ENCODE data around the gene BET1L.

The BET1L gene

GRCh38 chr11:208917-209260 lies 1.7 kb upstream of the BET1L start:
- no peak for TF ChIP-seq CTCF (IDR thresholded peaks at IDR 0.05; ENCODE audit: poor library complexity, severe bottlenecking)
- Histone ChIP-seq H3K27me3 (ENCODE audit: insufficient read depth, poor library complexity, severe bottlenecking) (no peaks in the 10 kb centered on the region), H3K27ac (ENCODE audit: poor library complexity, severe bottlenecking) (peak overlapping the region; percentile 95), H3K4me1 (ENCODE audit: insufficient read depth, poor library complexity, severe bottlenecking) (peaks cover 10% of the 10 kb centered on the region), H3K36me3 (ENCODE audit: low read depth) (peaks cover 55% of the 10 kb centered on the region), H3K4me3 (ENCODE audit: severe bottlenecking) (peak overlapping the region; percentile 73), H3K9me3 (ENCODE audit: severe bottlenecking) (no peaks in the 10 kb centered on the region)
- ATAC-seq (ENCODE audit: low read depth): no peak; the same call in 2 of the 3 replicates
- DNase-seq (ENCODE audit: low spot score): no peak

GRCh38 chr11:208181-208916 lies 1.1 kb upstream of the BET1L start:
- ATAC-seq (ENCODE audit: low read depth): peak; percentile 60
- H3K36me3 ChIP-seq (ENCODE audit: low read depth): peaks cover 49% of the 10 kb centered on the region
- H3K27me3 ChIP-seq (ENCODE audit: insufficient read depth, poor library complexity, severe bottlenecking): no peaks in the 10 kb centered on the region
- H3K9me3 ChIP-seq (ENCODE audit: severe bottlenecking): no peaks in the 10 kb centered on the region
- H3K4me1 ChIP-seq (ENCODE audit: insufficient read depth, poor library complexity, severe bottlenecking): peaks cover 10% of the 10 kb centered on the region
- H3K4me3 ChIP-seq (ENCODE audit: severe bottlenecking): peak overlapping the region; percentile 73
- peak overlapping the region; percentile 95 for H3K27ac ChIP-seq (ENCODE audit: poor library complexity, severe bottlenecking)
- TF ChIP-seq CTCF (IDR thresholded peaks at IDR 0.05; ENCODE audit: poor library complexity, severe bottlenecking): no peak
- no peak for DNase-seq (ENCODE audit: low spot score)

DNA sequence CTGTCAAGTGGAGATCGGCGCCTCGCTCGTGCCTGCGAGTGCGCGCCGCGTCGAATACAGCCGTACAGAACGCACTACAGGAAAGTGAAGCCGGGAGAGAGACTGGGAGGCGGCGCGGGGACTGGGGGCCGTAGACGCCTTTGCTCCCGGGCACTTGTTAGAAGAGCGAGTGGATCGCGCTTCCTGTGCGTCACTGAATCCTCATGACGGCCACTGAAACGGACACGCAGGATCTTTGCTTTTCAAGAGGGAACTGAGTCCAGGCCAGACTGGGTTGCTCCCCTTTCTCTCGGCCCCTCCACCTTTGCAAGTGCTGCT lies 623 bp upstream of the BET1L start:
- H3K4me1 ChIP-seq (ENCODE audit: insufficient read depth, poor library complexity, severe bottlenecking): peaks cover 10% of the 10 kb centered on the region
- no peaks in the 10 kb centered on the region for H3K27me3 ChIP-seq (ENCODE audit: insufficient read depth, poor library complexity, severe bottlenecking)
- TF ChIP-seq CTCF (IDR thresholded peaks at IDR 0.05; ENCODE audit: poor library complexity, severe bottlenecking): no peak
- H3K4me3 ChIP-seq (ENCODE audit: severe bottlenecking): peak overlapping the region; percentile 73
- peaks cover 44% of the 10 kb centered on the region for H3K36me3 ChIP-seq (ENCODE audit: low read depth)
- peak; percentile 2 for ATAC-seq (ENCODE audit: low read depth)
- no peak for DNase-seq (ENCODE audit: low spot score)
- H3K9me3 ChIP-seq (ENCODE audit: severe bottlenecking): no peaks in the 10 kb centered on the region
- peak overlapping the region; percentile 95 for H3K27ac ChIP-seq (ENCODE audit: poor library complexity, severe bottlenecking)

DNA sequence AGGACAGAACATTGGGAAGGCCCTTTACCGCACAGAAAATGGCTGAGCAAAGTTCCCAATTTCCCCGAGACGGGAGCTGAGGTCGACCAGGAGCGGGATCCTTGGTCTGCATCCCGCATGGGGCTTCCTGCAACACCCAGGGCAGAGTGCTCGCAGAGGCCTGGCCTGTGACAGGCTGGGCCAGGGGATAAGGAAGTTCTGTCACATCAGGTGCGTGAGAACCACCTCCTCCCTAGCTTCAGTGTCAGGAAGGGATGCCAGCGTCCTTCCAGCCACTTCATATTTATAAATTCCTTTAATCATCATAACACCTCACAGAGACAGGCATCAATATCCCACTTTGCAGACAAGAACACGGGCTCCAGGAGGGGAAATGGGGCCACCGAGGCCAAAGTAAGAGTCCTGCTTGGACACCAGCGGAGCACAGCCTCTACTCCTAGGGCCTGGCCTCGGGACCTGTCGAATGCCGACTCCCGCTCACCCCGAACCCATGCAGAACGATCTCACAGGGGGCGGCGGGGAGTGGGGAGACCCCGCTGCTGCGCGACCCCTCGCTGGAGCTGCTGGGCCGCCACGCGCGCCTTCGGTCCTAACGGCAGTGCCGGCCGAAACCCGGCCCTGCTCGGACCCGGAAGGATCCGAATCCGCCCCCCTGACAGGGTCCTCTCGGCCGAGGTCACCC lies 532 bp downstream of the BET1L start:
- peaks cover 10% of the 10 kb centered on the region for H3K4me1 ChIP-seq (ENCODE audit: insufficient read depth, poor library complexity, severe bottlenecking)
- TF ChIP-seq CTCF (IDR thresholded peaks at IDR 0.05; ENCODE audit: poor library complexity, severe bottlenecking): no peak
- DNase-seq (ENCODE audit: low spot score) (no peak), ATAC-seq (ENCODE audit: low read depth) (peak; percentile 0; the same call in 1 of the 3 replicates)
- peaks cover 32% of the 10 kb centered on the region for H3K36me3 ChIP-seq (ENCODE audit: low read depth)
- H3K9me3 ChIP-seq (ENCODE audit: severe bottlenecking): no peaks in the 10 kb centered on the region
- no peaks in the 10 kb centered on the region for H3K27me3 ChIP-seq (ENCODE audit: insufficient read depth, poor library complexity, severe bottlenecking)
- peak overlapping the region; percentile 95 for H3K27ac ChIP-seq (ENCODE audit: poor library complexity, severe bottlenecking)
- H3K4me3 ChIP-seq (ENCODE audit: severe bottlenecking): peak overlapping the region; percentile 73

DNA sequence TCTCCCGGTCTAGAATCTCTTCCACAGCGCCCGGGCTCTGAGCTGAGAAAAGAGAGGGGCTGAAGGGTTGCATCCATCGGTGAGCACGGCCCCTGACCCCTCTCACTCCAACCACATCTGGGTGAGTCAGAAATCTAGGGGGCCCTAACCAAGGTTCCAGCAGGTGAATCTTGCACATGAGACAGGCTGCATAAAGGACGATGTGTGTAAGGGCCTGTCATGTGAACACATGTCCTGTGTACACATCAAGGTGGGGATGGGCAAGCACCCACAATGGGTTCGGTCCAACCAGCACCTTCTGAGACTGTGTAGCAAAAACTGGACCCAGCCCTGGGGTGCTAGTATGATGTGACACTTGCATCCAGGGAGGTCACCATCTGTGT lies 1.2 kb downstream of the BET1L start:
- no peak for TF ChIP-seq CTCF (IDR thresholded peaks at IDR 0.05; ENCODE audit: poor library complexity, severe bottlenecking)
- Histone ChIP-seq H3K4me3 (ENCODE audit: severe bottlenecking) (peak overlapping the region; percentile 73), H3K27me3 (ENCODE audit: insufficient read depth, poor library complexity, severe bottlenecking) (no peaks in the 10 kb centered on the region), H3K36me3 (ENCODE audit: low read depth) (peaks cover 26% of the 10 kb centered on the region), H3K9me3 (ENCODE audit: severe bottlenecking) (no peaks in the 10 kb centered on the region), H3K4me1 (ENCODE audit: insufficient read depth, poor library complexity, severe bottlenecking) (peaks cover 10% of the 10 kb centered on the region), H3K27ac (ENCODE audit: poor library complexity, severe bottlenecking) (peak overlapping the region; percentile 95)
- DNase-seq (ENCODE audit: low spot score): no peak
- ATAC-seq (ENCODE audit: low read depth): no peak
